Measurements from ENCODE around the gene TTC33.

GRCh38 chr5:40599676-40600075, 156.1 kb downstream of the TTC33 start:
- TF ChIP-seq POLR2AphosphoS5 (IDR thresholded peaks at IDR 0.05; ENCODE audit: borderline replicate concordance, low read depth, low read length) = no peak
- no peak for TF ChIP-seq EZH2 (IDR thresholded peaks at IDR 0.05)
- TF ChIP-seq FOXP2 (optimal IDR thresholded peaks at IDR 0.05; ENCODE audit: control extremely low read depth, extremely low read length, insufficient read depth) = no peak

All from SK-N-MC (cell line).